GM13976 (cell line): ENCODE data around the gene PADI4.

Experiments
- DNase-seq: peaks from one replicate; pipeline ENCODE4 v3.0.0; 2012; ENCODE audit warnings: low spot score
- CTCF ChIP-seq: IDR thresholded peaks from 2 replicates; pipeline ENCODE4 v1.5.1; 2012; ENCODE audit warnings: borderline replicate concordance, mild to moderate bottlenecking; ENCODE audit not compliant: insufficient read depth; ENCODE audit errors: extremely low read depth, missing control alignments, control extremely low read depth
- in situ Hi-C: fragments of 300-500 bp; cut with MboI; formaldehyde crosslinking; loops from one replicate; pipeline ENCODE4 v1.12.0; 2022; ENCODE audit warnings: low sequenced_read_pairs, mixed read lengths, inconsistent platforms; ENCODE audit not compliant: unreplicated experiment

The PADI4 gene

GRCh38 chr1:17352419-17352909 lies 44.5 kb downstream of the PADI4 start:
- in situ Hi-C loops, result no loop called here
- no peak for DNase-seq
- TF ChIP-seq CTCF, result no peak

- no peak for DNase-seq
- in situ Hi-C loops, result no loop called here
- TF ChIP-seq CTCF, result no peak
Measured at GRCh38 chr1:17355898-17356297, 47.9 kb downstream of the PADI4 start.

GRCh38 chr1:17356387-17357026 lies 48.5 kb downstream of the PADI4 start:
- no peak for TF ChIP-seq CTCF
- in situ Hi-C loops, result no loop called here
- no peak for DNase-seq

- DNase-seq, result no peak
- in situ Hi-C loops, result no loop called here
- TF ChIP-seq CTCF, result no peak
Measured at GRCh38 chr1:17358557-17358956, 50.6 kb downstream of the PADI4 start.

GRCh38 chr1:17359031-17359430 lies 51.0 kb downstream of the PADI4 start:
- in situ Hi-C loops, result no loop called here
- no peak for TF ChIP-seq CTCF
- DNase-seq, result no peak

- in situ Hi-C loops, result no loop called here
- no peak for TF ChIP-seq CTCF
- DNase-seq, result no peak
Measured at GRCh38 chr1:17359808-17360207, 51.8 kb downstream of the PADI4 start.

GRCh38 chr1:17360272-17360956 lies 52.4 kb downstream of the PADI4 start:
- DNase-seq, result no peak
- in situ Hi-C loops, result no loop called here
- TF ChIP-seq CTCF, result no peak
